Thyroid gland (tissue), 4 donors: ENCODE results near the gene MTG1.

ENCODE experiments used
- CTCF ChIP-seq, 6 experiments: fragments of 200-600 bp in 3 of 6; fragments of 450-650 bp in 3 of 6; sonication (generic) in 3 of 6; IDR thresholded peaks; one replicate each; pipeline ENCODE4 v1.5.1; 2016 to 2019; ENCODE audit warnings: antibody characterized with exemption in 6 of 6, mild to moderate bottlenecking in 2 of 6, inconsistent platforms in 1 of 6, moderate library complexity in 1 of 6
- POLR2A ChIP-seq, 2 donors: fragments of 450-650 bp; IDR thresholded peaks; one replicate each; pipeline ENCODE4 v1.6.1; 2017; ENCODE audit warnings: antibody characterized with exemption in 2 of 2, mild to moderate bottlenecking in 2 of 2, moderate library complexity in 1 of 2

GRCh38 chr10:133357285-133358161, 36.4 kb upstream of the MTG1 start, which contains the start of gene FUOM:
- TF ChIP-seq CTCF (IDR thresholded peaks at IDR 0.05) (no peak), POLR2A (IDR thresholded peaks at IDR 0.05) (no peak)
